Camera-type eye (tissue), 1 donor: Measurements from ENCODE around the gene USP48. TPM values are rescaled to one million over a fixed set of nuclear protein-coding genes. Genes with fewer than 3 reads are reported as not detected.

Source experiments
- total RNA-seq: library from RNA; depleted of rRNA; stranded (reverse); fragments of >200 nt; gene quantifications from one replicate; pipeline ENCODE4 v1.2.3, GENCODE V29; 2014

USP48 gene
- 110 TPM for total RNA-seq

GRCh38 chr1:21782868-21783678 lies at the start of gene USP48:
TSS of gene USP48 (minus strand) at chr1:21783149. CDS start at chr1:21782957, 192 bp downstream.

GRCh38 chr1:21811875-21812305 lies 28.9 kb upstream of the USP48 start, which contains the start of gene LDLRAD2:
TSS of gene LDLRAD2 (plus strand) at chr1:21812265. CDS start at chr1:21812452, 187 bp downstream.

GRCh38 chr1:21669258-21670058 lies 113.5 kb downstream of the USP48 start, which contains the start of gene RAP1GAP:
TSS of gene RAP1GAP (minus strand) at chr1:21669357. CDS start at chr1:21620032, 49,325 bp downstream.

Other genes with a start within 250 kb of the USP48 start
- gene RAP1GAP, start 113.8 kb downstream of the USP48 start, total RNA-seq: 29.9 TPM
- 3.5 TPM for gene LDLRAD2, start 29.1 kb upstream of the USP48 start, total RNA-seq
- 203 TPM for gene HSPG2, start 154.2 kb upstream of the USP48 start, total RNA-seq
- gene CELA3B, start 193.9 kb upstream of the USP48 start, total RNA-seq: not detected
- gene CELA3A, start 218.5 kb upstream of the USP48 start, total RNA-seq: not detected